Pulmonary artery endothelial cell (primary cell): ENCODE measurements around the gene ZBTB3. TPM values are rescaled to one million over a fixed set of nuclear protein-coding genes. Genes with fewer than 3 reads are reported as not detected.
A peak's percentile ranks its signal among the peaks of the same experiment; 100 is the strongest.
"Not testable (repeated sequence)": the region's sequence is repeated elsewhere in the genome, so short reads cannot be mapped to it uniquely, and the experiment has no call there.

Experiments used
- DNase-seq: peaks from one replicate; pipeline ENCODE4 v3.0.0-alpha.2; 2011; ENCODE audit warnings: low read depth, low spot score
- total RNA-seq: library from RNA; depleted of rRNA; stranded (reverse); fragments of >200 nt; gene quantifications from 2 replicates; pipeline ENCODE4 v1.2.3, GENCODE V29; 2014

ZBTB3 gene
- total RNA-seq, 1 donor from 2014 or later = 8.7 TPM

DNA sequence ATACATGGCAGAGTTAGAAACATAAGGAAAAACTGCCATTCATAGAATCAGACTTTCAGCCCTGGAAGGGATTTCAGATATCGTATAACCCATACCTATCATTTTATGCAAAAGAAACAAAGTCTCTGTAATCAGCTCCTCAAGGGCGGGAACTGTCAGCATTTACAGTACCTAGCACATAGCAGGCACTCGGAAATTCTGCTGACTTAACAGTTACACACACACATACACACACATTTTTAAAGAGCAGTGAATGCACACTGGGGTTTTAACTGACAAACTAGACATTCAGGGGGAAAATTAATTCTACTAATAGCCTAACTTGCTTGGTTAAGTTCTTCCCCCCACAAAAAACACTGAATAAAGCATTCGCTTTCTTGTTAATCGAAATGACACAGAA lies 37.8 kb downstream of the ZBTB3 start:
- DNase-seq = no peak

DNA sequence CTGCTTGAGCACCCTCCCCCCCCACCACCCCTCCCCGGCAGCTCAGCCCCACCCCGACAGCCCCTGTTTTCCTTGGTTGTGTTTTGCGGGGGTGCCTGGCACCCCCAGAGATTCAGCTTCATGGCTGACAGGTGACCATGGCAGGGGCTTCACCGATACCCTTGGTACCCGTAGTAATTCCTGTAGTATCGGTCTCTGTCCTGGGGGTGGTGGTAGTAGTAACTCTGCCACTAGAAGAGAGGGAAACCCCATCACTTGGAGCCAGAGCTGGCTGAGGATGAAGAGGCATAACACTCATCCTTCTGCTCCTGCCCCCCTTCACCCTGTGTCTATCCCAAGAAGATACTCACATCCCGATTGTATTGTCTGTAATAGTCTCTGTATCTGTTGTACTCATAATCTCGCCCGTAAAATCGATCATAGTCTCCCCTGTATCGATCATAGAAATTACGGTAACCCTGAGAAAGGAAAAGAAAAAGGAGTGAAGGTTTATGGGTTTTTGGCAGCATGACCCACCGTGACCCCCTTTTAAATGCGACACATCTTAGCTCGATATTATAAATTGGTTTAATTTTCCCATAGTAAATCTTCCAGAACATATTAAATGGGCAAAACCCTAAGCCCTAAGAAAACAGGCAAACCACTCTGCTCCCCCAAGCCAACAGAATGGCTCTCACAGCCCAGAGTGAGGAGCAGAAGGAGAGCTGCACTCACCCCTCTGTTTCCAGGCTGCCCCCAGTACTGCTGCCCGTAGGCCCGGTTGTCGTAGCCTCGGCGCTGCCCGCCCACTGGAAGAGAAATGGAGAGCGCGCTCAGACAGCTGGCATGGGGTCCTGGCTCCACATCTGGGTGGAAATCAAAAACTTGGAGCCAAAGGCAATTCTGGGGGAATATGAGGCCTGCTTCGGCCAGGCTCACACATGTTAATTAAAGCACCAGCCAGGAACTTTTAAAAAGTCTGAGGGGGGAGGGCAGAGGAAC lies 38.5 kb downstream of the ZBTB3 start:
- DNase-seq = no peak

DNA sequence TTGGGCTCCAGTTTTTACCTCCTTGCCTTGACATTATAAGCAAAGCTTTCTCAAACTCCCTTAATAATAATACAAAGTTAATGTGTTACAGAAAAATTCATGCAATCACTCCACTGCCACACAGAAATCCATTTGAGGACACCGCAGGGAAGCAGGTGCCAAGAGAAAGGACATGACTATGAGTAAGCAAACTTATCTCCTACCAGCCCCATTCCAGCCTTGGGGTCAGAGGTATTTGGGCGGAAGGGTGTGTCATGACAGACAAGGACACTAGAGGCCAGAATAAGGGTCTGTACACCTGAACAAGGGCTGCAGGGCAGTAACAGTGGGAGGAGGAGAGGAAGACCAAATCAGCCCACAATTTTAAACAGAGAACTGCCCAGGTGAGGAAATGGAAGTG lies 40.6 kb downstream of the ZBTB3 start:
- no peak for DNase-seq

DNA sequence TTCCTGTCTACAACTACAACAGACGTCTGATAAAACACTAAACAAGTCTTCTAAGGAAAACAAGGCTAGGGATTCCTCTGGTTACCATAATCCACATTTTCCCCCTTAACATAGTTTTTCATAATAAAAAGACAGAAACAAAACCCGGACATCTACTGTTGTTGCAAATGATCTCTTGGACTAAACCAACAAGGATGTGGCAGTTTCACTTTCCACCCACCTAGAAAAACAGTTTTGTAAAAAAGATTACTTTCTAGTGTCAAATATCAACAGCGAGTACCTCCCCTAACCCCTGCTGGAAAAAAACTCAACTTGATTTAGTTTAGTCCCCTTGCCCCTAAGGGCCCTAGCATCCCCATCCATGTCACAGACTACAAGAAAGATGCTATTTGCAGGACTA lies 41.1 kb downstream of the ZBTB3 start:
- DNase-seq = no peak

DNA sequence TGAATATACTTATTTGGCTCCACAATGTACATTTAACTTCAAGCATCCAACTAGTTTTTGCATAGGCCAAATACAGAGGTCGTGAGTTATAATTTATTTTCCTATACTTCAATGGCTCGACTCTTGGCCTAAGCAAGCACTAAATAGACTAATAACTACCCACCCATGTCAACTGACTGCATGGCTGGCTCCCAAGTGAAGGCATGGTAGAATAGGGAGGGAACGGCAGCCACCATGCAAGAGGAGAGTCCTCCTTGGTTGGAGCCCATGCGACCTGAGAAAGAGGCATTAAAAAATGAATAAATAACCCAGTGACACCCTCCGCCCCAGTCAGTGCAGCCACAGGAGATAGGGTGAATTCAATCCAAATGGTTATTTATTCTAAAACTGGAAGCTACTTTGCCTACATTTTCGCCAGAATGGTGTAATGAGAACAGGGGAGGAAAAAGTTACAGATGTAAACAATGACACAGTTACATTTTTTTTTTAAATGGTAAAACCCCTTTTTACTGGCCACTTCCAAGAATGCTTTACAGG lies 41.6 kb downstream of the ZBTB3 start:
- no peak for DNase-seq

DNA sequence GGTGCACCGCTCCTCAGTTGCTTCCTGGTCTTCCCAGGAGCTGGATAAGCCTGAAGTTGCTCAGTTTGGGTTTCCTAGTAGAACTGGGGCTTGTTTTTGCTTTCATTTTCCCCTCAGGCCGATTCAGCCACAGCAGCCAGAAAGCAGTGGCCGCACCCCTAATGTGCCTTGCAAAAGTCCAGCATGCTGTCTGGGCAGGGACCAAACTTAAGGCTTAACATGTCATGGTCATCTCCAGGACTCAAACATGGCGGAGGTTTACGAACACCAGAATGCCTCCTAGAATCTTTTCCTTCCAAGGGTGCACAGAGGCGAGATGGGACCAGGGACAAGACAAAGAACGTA lies 44.0 kb downstream of the ZBTB3 start:
- no peak for DNase-seq

DNA sequence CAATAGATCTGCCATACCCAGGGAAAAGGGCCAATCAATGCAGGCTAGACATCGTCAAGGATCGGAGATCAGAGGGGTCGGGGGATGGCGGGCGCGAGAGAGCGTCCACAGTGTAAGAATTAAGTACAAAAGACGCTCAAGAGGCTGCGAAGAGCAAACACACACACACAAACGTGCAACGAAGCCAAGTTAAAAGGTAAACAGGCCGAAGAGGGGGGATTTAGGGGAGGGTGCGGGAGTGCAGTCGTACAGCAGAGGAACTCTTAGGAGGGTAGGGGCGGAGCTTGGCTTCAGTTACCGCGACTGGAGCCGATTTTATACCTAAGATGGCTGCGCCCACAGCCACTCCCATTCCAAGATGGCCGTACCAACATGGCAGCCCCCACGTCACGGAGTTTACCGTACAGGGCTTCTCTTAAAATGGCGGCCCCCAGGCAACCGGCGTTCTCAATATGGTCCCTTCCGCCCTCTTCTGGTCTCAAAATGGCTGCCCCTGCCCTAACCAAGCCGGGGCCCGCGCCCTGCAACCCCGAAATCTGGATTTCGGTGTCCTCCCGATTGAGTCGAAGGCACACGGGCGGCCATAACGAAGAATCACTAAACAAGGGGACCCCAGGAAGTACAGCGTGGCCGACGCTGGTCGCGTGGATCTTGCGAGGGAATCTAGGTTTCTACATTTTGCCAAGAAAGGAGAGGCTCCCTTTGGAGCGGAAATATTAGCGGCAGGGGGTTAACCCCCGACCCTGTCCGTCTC lies 44.5 kb downstream of the ZBTB3 start:
- peak; percentile 92 for DNase-seq

DNA sequence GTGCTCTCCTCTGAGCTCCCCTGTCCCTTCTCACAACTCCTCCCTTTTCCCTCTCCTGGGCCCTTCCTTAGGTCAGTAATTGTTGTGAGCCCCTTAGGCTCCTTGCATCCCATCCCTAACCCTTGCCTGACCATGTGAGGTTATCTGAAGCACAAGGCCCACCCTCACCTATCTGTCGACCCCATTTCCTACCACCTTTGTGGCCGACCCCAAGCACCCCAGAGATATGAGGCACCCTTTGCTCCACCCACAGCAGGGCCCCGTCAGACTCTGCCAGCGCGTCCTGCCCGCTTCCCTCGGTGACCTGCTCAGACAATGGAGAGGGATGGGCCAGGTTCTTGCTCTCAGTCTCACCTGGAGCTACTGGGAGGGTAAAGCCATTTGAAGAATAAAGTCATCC lies 45.2 kb downstream of the ZBTB3 start:
- no peak for DNase-seq

DNA sequence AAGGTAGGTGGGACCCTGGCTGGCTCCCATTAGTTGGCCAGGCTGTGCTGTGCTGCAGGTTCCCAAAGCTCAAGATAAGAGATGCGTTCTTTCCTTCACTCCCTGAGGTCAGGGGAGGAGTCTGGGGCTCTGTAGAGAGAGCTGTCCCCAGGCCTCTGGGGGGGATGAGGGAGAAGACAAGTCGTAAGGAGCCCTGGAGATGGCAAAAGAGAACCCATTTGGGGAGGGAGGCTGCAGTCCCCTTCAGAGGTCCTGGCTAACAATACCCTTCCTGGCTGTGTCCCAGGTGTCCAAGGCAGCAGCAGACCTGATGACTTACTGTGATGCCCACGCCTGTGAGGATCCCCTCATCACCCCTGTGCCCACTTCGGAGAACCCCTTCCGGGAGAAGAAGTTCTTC lies 45.6 kb downstream of the ZBTB3 start:
- DNase-seq = no peak

DNA sequence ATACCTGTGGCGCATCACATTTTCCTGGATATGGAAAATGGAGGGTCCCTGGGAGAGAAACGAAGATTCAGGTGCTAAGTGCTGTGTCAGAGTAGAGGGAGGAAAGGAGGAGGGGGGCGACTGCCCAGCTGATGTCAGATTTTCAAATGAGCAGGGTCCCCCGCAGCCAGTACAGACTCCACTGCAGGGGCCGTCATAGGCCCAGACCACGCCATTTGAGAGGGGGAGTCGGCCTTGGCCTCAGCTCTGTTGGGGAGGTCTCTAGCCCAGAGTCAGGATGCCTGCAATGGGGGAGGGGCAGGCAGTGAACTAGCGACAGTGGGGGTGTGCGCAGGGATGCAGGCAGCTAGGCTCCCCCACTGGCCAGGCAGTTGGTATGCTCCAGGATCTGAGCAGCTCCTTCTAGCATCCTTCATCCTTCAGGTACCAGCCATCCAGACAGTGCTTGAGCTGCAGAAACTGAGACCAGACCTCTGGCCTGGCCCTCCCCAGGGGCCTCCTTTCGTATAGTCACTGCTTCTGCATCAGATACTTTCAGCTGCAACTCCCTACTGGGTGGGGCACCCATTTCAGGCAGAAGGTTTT lies 46.6 kb downstream of the ZBTB3 start, which contains the start of the genes BSCL2 and GNG3:
BSCL2 (minus strand) TSS at position 148 of the 585 bp plus-strand sequence. CDS start 229 bp downstream, outside the sequence.
GNG3 (plus strand) TSS at position 400 of the 585 bp plus-strand sequence. CDS start 620 bp downstream, outside the sequence.
- no peak for DNase-seq

DNA sequence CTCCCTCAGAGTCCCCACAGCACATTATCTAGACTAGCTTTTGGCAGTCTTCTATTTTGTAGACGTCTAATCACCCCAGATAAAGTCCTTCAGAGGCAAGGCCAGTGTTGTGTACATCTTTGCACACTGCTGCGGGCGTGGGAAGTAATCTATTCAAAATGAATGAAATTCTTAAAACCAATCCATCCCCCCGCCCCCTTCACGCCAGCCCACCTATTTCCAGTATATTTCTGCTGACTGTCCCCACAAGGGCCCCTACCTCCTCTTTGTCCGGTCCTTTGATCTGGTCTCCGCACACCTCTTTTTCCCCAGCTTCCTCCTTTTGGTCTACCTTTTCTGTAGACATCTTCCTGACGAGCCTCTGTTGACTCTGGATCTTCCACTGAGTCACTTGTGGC lies 47.1 kb downstream of the ZBTB3 start:
- DNase-seq = no peak

DNA sequence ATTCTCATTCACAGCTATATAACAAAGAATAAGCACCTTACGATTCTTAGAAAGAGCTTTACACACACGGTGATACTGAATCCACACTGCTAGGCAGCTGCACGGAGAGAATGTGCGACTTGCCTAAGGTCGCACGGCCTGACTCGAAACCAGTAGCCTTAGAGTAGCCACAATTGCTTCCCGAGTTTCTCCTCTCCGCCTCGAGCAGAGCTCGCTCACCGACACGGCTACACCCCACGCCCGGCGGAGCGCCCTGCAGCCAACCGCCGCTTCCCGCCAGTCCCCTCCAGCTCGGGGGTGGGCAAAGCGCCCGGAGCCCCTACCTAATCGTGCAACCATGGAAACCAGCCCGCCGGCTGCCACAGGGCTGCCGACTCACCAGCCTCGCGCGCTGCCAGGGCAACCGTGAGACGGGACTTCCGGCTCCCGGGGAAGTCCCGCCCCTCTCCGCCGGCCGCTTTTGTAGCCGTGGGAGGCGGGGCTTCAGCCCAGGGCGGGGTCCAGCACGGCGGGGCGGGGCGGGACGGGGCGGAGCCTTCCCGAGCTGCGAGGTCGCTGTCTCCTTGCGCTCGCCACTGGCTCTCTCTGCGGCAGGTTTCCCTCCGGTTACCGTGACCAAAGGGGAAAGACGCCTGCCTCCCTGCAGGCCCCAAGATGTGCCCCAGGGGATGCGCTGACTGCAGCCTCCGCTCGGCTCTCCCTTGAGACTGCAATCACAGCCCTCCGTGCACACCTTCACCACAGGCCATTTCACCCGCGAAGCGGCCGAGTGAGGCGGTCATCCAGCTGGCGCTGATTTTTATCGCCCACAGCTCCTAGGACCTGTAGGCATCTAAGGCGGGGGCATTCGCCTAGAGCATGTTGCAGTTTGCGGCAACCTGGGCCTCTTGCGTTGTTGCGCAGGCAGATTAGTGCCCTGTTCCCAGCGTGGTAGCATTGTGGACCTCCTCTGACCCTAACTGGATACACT lies 47.8 kb downstream of the ZBTB3 start:
- peak; percentile 74 for DNase-seq

DNA sequence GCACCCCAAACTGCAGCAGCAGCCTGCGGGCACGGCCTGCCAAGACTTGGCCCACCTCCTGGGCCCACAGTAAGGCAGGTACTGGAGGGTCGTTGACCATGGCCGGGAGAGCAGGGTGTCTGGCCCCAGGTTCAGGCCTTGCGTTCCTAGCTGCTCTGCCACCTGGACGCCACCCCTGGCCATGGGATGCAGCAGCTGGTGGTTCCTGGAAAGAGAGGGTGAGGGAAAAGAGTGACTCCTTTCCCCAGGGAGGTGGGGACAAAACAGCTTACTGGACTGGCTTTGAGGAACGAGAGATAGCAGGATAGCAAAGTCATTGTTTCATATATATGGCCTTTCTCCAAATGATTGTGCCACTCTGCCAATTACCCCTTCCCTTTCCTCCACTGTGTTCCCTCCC lies 48.5 kb downstream of the ZBTB3 start:
- no peak for DNase-seq

DNA sequence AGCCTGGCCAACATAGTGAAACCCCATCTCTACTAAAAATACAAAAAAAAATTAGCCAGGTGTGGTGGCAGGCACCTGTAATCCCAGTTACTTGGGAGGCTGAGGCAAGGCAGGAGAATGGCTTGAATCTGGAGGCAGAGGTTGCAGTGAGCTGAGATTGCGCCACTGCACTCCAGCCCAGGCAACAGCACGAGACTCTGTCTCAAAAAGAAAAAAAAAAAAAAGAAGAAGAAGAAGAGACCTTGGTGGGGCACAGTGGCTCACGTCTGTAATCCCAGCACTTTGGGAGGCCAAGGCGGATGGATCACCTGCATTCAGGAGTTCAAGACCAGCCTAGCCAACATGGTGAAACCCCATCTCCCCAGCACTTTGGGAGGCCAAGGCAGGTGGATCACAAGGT lies 50.0 kb downstream of the ZBTB3 start:
- not testable (repeated sequence) for DNase-seq

DNA sequence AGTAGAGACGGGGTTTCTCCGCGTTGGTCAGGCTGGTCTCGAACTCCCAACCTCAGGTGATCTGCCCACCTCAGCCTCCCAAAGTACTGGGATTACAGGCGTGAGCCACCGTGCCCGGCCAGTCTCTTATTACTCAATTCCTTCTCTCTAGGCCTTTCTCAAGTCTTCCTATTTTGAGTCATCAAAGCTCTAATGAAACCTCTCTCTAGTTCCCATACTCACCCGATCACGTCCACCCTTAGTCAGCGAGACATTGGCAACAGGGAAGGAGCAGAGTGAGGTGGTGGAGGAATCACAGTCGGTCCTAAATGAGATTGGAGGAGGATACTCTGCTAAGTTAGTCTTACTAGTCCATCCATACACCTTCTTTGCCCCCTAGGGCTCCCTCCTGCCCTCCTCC lies 51.7 kb downstream of the ZBTB3 start:
- DNase-seq = no peak

Other genes with a start within 250 kb of the ZBTB3 start
- gene AHNAK, start 207.4 kb downstream of the ZBTB3 start, total RNA-seq = 479 and 591 TPM in 2 replicates
- gene EEF1G, start 180.3 kb downstream of the ZBTB3 start, total RNA-seq = 1,341 and 1,809 TPM in 2 replicates
- gene TUT1, start 162.6 kb downstream of the ZBTB3 start, total RNA-seq = 7.7 and 9.6 TPM in 2 replicates
- gene MTA2, start 152.3 kb downstream of the ZBTB3 start, total RNA-seq = 262 and 269 TPM in 2 replicates
- gene EML3, start 141.4 kb downstream of the ZBTB3 start, total RNA-seq = 32.1 and 34.8 TPM in 2 replicates
- 6.1 and 11.1 TPM in 2 replicates for gene ROM1, start 140.9 kb downstream of the ZBTB3 start, total RNA-seq
- 17.0 and 19.3 TPM in 2 replicates for gene B3GAT3, start 132.2 kb downstream of the ZBTB3 start, total RNA-seq
- 272 and 287 TPM in 2 replicates for gene GANAB, start 107.5 kb downstream of the ZBTB3 start, total RNA-seq
- 25.5 and 26.2 TPM in 2 replicates for gene INTS5, start 100.9 kb downstream of the ZBTB3 start, total RNA-seq
- 40.5 and 49.2 TPM in 2 replicates for gene C11orf98, start 89.0 kb downstream of the ZBTB3 start, total RNA-seq
- 7.5 TPM in 2 replicates for gene CSKMT, start 88.8 kb downstream of the ZBTB3 start, total RNA-seq
- 10.0 and 13.0 TPM in 2 replicates for gene UQCC3, start 82.5 kb downstream of the ZBTB3 start, total RNA-seq
- gene LBHD1, start 81.9 kb downstream of the ZBTB3 start, total RNA-seq = 2.3 and 3.3 TPM in 2 replicates
- gene UBXN1, start 75.1 kb downstream of the ZBTB3 start, total RNA-seq = 153 and 182 TPM in 2 replicates
- gene LRRN4CL, start 64.6 kb downstream of the ZBTB3 start, total RNA-seq = under 0.01 and 0.04 TPM in 2 replicates
- 18.8 and 20.9 TPM in 2 replicates for gene BSCL2, start 46.7 kb downstream of the ZBTB3 start, total RNA-seq
- not detected in 2 replicates for gene GNG3, start 46.5 kb downstream of the ZBTB3 start, total RNA-seq
- 11.6 and 14.2 TPM in 2 replicates for gene HNRNPUL2, start 26.7 kb downstream of the ZBTB3 start, total RNA-seq
- 32.8 and 34.2 TPM in 2 replicates for gene TTC9C, start 25.7 kb downstream of the ZBTB3 start, total RNA-seq
- 58.6 and 85.9 TPM in 2 replicates for gene POLR2G, start 7.4 kb upstream of the ZBTB3 start, total RNA-seq
- 20.3 and 29.1 TPM in 2 replicates for gene TAF6L, start 17.2 kb upstream of the ZBTB3 start, total RNA-seq
- 25.2 and 30.3 TPM in 2 replicates for gene TMEM179B, start 33.2 kb upstream of the ZBTB3 start, total RNA-seq
- 12.5 and 14.1 TPM in 2 replicates for gene TMEM223, start 37.8 kb upstream of the ZBTB3 start, total RNA-seq
- 14.8 and 38.9 TPM in 2 replicates for gene NXF1, start 51.3 kb upstream of the ZBTB3 start, total RNA-seq
- gene STX5, start 77.9 kb upstream of the ZBTB3 start, total RNA-seq = 35.9 and 39.6 TPM in 2 replicates
- gene TEX54, start 78.7 kb upstream of the ZBTB3 start, total RNA-seq = 0.26 TPM in 1 of 2 replicates, not detected in the other
- 71.1 and 71.2 TPM in 2 replicates for gene WDR74, start 85.4 kb upstream of the ZBTB3 start, total RNA-seq
- 140 and 175 TPM in 2 replicates for gene SLC3A2, start 126.7 kb upstream of the ZBTB3 start, total RNA-seq
- gene CHRM1, start 167.2 kb upstream of the ZBTB3 start, total RNA-seq = not detected in 2 replicates
- gene SLC22A6, start 230.8 kb upstream of the ZBTB3 start, total RNA-seq = not detected in 2 replicates